Stomach (tissue), 4 donors: ENCODE measurements around the gene ACOXL.

Experiments
- POLR2AphosphoS5 ChIP-seq, 3 donors: sonication (generic); formaldehyde crosslinking; IDR thresholded peaks; one replicate each; pipeline ENCODE4 v1.6.1; 2016; ENCODE audit warnings: antibody characterized with exemption in 3 of 3
- TF ChIP-seq, protein P1 (sequence below), 7 experiments: fragments of 450-650 bp in 4 of 7; fragments of 200-600 bp in 3 of 7; sonication (generic) in 3 of 7; IDR thresholded peaks; one replicate each; pipeline ENCODE4 v1.5.1; 2016 to 2019; ENCODE audit warnings: antibody characterized with exemption in 7 of 7, control low read depth in 2 of 7, mild to moderate bottlenecking in 1 of 7

DNA sequence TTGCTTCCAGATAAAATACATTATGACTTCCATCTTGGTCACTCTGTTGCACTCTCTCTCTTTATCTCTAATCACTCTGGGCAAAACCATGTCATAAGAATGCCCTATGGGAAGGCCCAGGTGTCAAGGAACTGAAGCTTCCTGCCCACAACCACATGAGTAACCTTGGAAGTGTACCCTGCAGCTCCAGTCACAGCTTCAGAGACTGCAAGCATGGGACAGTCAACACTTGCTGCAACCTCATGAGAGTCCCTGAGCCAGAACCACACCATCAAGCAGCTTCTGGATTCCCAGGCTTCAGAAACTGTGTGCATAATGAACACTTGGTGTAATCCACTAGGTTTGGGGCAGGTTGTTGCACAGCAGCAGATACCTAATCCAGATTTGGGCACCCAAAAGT is 267.3 kb downstream of the ACOXL start:
- TF ChIP-seq, protein P1, sequence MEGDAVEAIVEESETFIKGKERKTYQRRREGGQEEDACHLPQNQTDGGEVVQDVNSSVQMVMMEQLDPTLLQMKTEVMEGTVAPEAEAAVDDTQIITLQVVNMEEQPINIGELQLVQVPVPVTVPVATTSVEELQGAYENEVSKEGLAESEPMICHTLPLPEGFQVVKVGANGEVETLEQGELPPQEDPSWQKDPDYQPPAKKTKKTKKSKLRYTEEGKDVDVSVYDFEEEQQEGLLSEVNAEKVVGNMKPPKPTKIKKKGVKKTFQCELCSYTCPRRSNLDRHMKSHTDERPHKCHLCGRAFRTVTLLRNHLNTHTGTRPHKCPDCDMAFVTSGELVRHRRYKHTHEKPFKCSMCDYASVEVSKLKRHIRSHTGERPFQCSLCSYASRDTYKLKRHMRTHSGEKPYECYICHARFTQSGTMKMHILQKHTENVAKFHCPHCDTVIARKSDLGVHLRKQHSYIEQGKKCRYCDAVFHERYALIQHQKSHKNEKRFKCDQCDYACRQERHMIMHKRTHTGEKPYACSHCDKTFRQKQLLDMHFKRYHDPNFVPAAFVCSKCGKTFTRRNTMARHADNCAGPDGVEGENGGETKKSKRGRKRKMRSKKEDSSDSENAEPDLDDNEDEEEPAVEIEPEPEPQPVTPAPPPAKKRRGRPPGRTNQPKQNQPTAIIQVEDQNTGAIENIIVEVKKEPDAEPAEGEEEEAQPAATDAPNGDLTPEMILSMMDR (IDR thresholded peaks at IDR 0.05) = no peak
- TF ChIP-seq POLR2AphosphoS5 (IDR thresholded peaks at IDR 0.05) = no peak
